HG03095 (cell line): ENCODE measurements around the gene TUSC2.

ENCODE experiments used
- ATAC-seq: cut with Tn5 transposase; IDR thresholded peaks from one replicate; pipeline ENCODE4 v1.9.1; 2021; ENCODE audit warnings: moderate library complexity; ENCODE audit not compliant: unreplicated experiment

The TUSC2 gene

DNA sequence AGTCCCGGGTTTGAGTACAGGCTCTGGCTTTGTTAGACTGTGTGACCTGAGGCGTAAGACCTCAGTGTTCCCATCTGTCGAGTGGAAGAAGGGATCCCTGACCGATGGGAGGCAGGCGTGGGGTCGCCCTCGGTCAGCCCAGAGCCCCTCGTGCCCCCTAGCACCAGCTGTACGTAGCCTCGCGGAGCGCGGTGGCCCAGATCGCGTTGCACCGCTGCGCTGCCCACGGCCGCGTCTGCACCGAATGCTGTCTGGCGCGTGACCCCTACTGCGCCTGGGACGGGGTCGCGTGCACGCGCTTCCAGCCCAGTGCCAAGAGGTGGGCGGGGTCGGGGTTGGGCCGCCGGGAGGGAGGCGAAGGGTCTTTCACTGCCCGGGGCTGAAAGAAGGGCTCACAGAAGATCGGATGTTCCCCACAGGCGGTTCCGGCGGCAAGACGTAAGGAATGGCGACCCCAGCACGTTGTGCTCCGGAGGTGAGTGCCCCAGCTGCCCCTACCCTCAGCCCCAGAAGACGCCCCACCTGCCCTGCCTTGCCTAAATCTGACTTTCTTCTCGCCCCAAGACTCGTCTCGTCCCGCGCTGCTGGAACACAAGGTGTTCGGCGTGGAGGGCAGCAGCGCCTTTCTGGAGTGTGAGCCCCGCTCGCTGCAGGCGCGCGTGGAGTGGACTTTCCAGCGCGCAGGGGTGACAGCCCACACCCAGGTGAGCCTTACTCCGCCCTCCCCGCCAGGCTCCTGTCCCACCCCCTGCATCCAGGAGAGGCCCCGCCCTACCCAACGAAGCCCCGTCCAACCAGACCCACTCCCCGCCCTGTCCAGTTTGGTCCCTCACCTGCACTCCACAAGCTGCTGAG lies 52.7 kb downstream of the TUSC2 start:
- no peak for ATAC-seq
